Gastroesophageal sphincter (tissue), 3 donors: Measurements from ENCODE around the gene SLC37A1.

Experiments
- CTCF ChIP-seq, 4 experiments: fragments of 200-600 bp in 2 of 4; fragments of 450-650 bp in 2 of 4; sonication (generic) in 1 of 4; IDR thresholded peaks; one replicate each; pipeline ENCODE4 v1.5.1; 2017 to 2019; ENCODE audit warnings: antibody characterized with exemption in 4 of 4, mild to moderate bottlenecking in 2 of 4, moderate library complexity in 2 of 4
- EP300 ChIP-seq: sonication (generic); formaldehyde crosslinking; IDR thresholded peaks from one replicate; pipeline ENCODE4 v1.6.1; 2017; ENCODE audit warnings: antibody characterized with exemption, mild to moderate bottlenecking
- POLR2A ChIP-seq, 2 donors: fragments of 450-650 bp; IDR thresholded peaks; one replicate each; pipeline ENCODE4 v1.6.1; 2017; ENCODE audit warnings: antibody characterized with exemption in 2 of 2, mild to moderate bottlenecking in 2 of 2, moderate library complexity in 1 of 2

DNA sequence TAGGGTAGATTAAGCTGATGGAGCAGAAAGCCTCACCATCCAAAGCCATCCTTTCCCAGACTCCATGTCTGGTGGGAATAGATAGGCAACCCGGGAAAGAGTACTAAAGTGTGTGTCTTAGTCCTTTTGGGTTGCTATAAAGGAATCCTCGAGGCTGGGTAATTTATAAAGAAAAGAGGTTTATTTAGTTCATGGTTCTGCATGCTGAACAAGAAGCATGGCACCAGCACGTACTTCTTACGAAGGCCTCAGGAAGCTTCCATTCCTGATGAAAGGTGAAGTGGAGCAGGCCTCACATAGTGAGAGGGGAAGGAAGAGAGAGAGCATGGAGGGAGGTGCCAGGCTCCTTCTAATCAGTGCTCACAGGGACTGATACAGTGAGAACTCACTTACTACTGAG lies 6.2 kb upstream of the SLC37A1 start:
- TF ChIP-seq EP300 (no peak), POLR2A (IDR thresholded peaks at IDR 0.05) (no peak), CTCF (IDR thresholded peaks at IDR 0.05) (no peak)
